Measurements from ENCODE around the gene SORT1. TPM values are rescaled to one million over a fixed set of nuclear protein-coding genes. Genes with fewer than 3 reads are reported as not detected.
A peak's percentile ranks its signal among the peaks of the same experiment; 100 is the strongest.

Gene SORT1
- total RNA-seq, 4 donors from 2014 or later, result 145 to 199 (median 189) TPM

- Histone ChIP-seq H3K9me3 (no peaks in the 10 kb centered on the region), H3K4me3 (peak overlapping the region; percentile 46 to 78 (median 54)), H3K27ac (peak overlapping the region; percentile 86 to 92 (median 88)), H3K27me3 (no peaks in the 10 kb centered on the region), H3K36me3 (peaks cover 0 to 8% (median 0%) of the 10 kb centered on the region in 3 donors), H3K4me1 (peaks cover 0 to 50% (median 17%) of the 10 kb centered on the region in 4 donors)
- DNase-seq (ENCODE audit: low spot score in 2 of 2), result peak in 1 of 2 donors; percentile 41
- WGBS, 2 donors, result 44 to 47% methylated on average over 28 of the region's 28 CpGs
- TF ChIP-seq EP300 (IDR thresholded peaks at IDR 0.05), result no peak
- no peak for TF ChIP-seq CTCF (IDR thresholded peaks at IDR 0.05)
- TF ChIP-seq POLR2A (IDR thresholded peaks at IDR 0.05), result no peak
These were observed 115.8 kb downstream of the SORT1 start for GRCh38 chr1:109281680-109282496.

GRCh38 chr1:109280862-109281261, 116.9 kb downstream of the SORT1 start:
- no peak for DNase-seq (ENCODE audit: low spot score in 2 of 2)
- no peaks in the 10 kb centered on the region for H3K9me3 ChIP-seq
- TF ChIP-seq EP300 (IDR thresholded peaks at IDR 0.05) (no peak), POLR2A (IDR thresholded peaks at IDR 0.05) (no peak), CTCF (IDR thresholded peaks at IDR 0.05) (no peak)
- H3K4me1 ChIP-seq, result peaks cover 0 to 60% (median 22%) of the 10 kb centered on the region in 4 donors
- peak overlapping the region in 1 of 4 donors; percentile 92 for H3K27ac ChIP-seq
- 82 to 87% methylated on average over 12 of the region's 12 CpGs for WGBS, 2 donors
- peak overlapping the region in 1 of 4 donors; percentile 63 for H3K4me3 ChIP-seq
- no peaks in the 10 kb centered on the region for H3K27me3 ChIP-seq
- H3K36me3 ChIP-seq, result peaks cover 0 to 8% (median 0%) of the 10 kb centered on the region in 3 donors

GRCh38 chr1:109279615-109280278, 118.0 kb downstream of the SORT1 start:
- 69 to 79% methylated on average over 5 of the region's 5 CpGs for WGBS, 2 donors
- Histone ChIP-seq H3K9me3 (no peaks in the 10 kb centered on the region), H3K27me3 (no peaks in the 10 kb centered on the region), H3K36me3 (peaks cover 0 to 8% (median 0%) of the 10 kb centered on the region in 3 donors), H3K4me1 (peaks cover 0 to 72% (median 31%) of the 10 kb centered on the region in 4 donors), H3K4me3 (no peak overlapping the region), H3K27ac (peak overlapping the region in 1 of 4 donors; percentile 92)
- no peak for DNase-seq (ENCODE audit: low spot score in 2 of 2)
- TF ChIP-seq POLR2A (IDR thresholded peaks at IDR 0.05), result no peak
- no peak for TF ChIP-seq CTCF (IDR thresholded peaks at IDR 0.05)
- no peak for TF ChIP-seq EP300 (IDR thresholded peaks at IDR 0.05)

- H3K4me1 ChIP-seq, result peaks cover 0 to 79% (median 37%) of the 10 kb centered on the region in 4 donors
- no peak overlapping the region for H3K4me3 ChIP-seq
- H3K27ac ChIP-seq, result peak overlapping the region; percentile 56 to 92 (median 82)
These were observed 120.1 kb downstream of the SORT1 start for GRCh38 chr1:109277434-109278204.

More at GRCh38 chr1:109277434-109278204, 120.1 kb downstream of the SORT1 start:
- 60 to 67% methylated on average over 7 of the region's 7 CpGs for WGBS, 2 donors
- H3K36me3 ChIP-seq, result peaks cover 0 to 14% (median 0%) of the 10 kb centered on the region in 3 donors
- TF ChIP-seq CTCF (IDR thresholded peaks at IDR 0.05) (peak; percentile 86 to 95 (median 93)), POLR2A (IDR thresholded peaks at IDR 0.05) (peak in 1 of 2 donors; percentile 42), EP300 (IDR thresholded peaks at IDR 0.05) (peak in 1 of 2 donors; percentile 72)
- DNase-seq (ENCODE audit: low spot score in 2 of 2), result peak; percentile 66 to 78
- H3K9me3 ChIP-seq, result no peaks in the 10 kb centered on the region
- H3K27me3 ChIP-seq, result no peaks in the 10 kb centered on the region
